ENCODE data around the gene TMSB15C.
A peak's percentile ranks its signal among the peaks of the same experiment; 100 is the strongest.
"Not testable (repeated sequence)": the region's sequence is repeated elsewhere in the genome, so short reads cannot be mapped to it uniquely, and the experiment has no call there.

The TMSB15C gene

GRCh38 chrX:104075778-104076445 is at the start of gene TMSB15C:
TSS of gene TMSB15C (minus strand) at chrX:104076236.
- DNase-seq (ENCODE audit: low read depth in 2 of 3, low spot score in 1 of 3), result not testable (repeated sequence)

DNA sequence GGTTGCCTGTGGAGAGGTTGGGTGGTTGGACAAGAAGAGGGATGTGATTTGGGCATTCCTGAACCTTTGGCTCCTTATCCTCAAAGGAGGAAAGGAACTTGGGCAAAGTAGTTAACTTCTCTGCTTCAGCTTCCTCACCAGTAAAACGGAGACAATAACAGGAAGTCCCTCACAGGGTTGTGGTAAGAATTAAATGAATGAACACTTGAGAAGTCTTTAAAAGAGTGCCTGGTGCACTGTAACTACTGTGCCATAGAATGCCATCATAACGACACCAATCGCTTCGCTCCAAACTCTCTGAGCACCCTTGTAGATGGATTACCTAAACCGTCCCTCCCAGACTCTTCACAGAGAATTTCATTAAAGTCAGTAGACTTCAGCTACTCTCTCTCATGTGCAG is 46.8 kb upstream of the TMSB15C start:
- no peak for DNase-seq (ENCODE audit: low read depth in 2 of 3, low spot score in 1 of 3)

GRCh38 chrX:104118765-104119164 is 42.7 kb upstream of the TMSB15C start:
- no peak for DNase-seq (ENCODE audit: low read depth in 2 of 3, low spot score in 1 of 3)

GRCh38 chrX:104117759-104118158 is 41.7 kb upstream of the TMSB15C start:
- DNase-seq (ENCODE audit: low read depth in 2 of 3, low spot score in 1 of 3), result no peak

- peak; percentile 24 to 40 (median 29) for DNase-seq (ENCODE audit: low read depth in 2 of 3, low spot score in 1 of 3)
Observed at GRCh38 chrX:104113222-104113965, 37.4 kb upstream of the TMSB15C start.

DNA sequence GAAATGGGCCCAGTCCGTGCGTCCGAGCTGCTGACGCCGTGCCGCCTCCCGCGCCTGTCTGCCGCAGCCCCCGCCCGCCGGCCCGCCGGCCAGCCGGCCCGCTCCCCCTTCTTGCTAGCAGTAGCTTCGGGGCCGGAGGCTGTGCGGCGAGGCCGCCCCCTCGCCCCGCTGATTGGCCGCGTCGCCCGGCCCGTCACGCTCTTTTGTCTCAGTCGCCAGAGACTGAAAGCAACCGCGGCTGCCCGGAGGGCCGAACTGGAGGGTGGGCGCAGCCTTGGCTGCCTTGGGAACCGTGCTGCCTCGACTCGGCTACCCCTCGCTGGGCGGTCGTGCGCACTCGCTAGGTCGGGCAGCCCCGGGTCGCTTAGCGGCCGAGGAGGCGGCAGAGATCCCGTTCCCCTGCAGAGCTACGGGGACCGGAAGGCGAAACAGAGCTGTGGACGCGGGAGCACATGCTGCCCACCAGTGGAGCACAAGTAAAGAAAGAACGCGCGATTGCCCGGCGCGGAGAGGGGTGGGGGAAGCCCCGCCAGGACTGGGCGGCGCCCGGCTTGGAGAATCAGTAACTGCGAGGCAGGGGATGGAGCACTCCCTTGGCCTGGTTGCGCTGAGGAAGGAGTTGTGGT is 36.4 kb upstream of the TMSB15C start, which contains the start of gene ZCCHC18:
Gene ZCCHC18, plus strand, starts transcription at position 198 of the 626 bp plus-strand sequence. CDS start 1,589 bp downstream, outside the sequence.
- DNase-seq (ENCODE audit: low read depth in 2 of 3, low spot score in 1 of 3), result peak in 1 of 3 donors; percentile 16

DNA sequence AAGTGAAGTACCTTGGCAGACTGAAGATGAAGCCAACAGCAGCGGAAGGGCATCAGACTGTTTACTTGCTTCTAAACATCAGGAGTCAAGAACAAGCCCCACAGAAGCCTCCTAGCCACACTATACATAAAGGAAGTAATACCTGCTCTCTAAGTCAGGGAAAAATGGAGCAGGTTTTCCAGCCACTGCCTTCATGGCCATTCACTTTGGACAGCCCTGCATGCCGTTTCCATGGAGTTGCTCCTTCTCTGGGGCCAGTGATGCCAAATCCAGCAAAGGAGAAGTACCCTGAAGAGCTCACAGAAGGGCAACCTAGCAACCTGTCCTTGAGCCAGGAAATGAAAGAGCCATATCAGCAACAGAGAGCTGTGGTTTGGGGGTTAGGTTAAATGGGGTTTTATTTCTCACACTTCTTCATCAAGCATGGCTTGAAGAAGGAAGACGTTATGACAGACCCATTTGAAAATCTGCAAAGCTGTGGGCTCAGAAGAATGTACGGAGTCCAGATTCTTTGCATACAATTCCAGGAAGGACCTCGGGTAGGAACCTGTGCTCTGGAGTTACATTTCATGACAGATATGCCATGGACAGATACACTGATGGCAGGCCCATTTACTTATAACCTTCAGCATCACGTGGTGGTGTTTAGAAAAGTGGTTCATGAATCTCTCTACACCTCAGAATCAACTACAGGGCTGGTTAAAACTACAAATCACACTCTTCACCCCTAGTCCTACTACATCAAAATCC is 34.6 kb upstream of the TMSB15C start:
- not testable (repeated sequence) for DNase-seq (ENCODE audit: low read depth in 2 of 3, low spot score in 1 of 3)

- DNase-seq (ENCODE audit: low read depth in 2 of 3, low spot score in 1 of 3), result no peak
Observed at GRCh38 chrX:104108955-104109354, 32.9 kb upstream of the TMSB15C start.

DNA sequence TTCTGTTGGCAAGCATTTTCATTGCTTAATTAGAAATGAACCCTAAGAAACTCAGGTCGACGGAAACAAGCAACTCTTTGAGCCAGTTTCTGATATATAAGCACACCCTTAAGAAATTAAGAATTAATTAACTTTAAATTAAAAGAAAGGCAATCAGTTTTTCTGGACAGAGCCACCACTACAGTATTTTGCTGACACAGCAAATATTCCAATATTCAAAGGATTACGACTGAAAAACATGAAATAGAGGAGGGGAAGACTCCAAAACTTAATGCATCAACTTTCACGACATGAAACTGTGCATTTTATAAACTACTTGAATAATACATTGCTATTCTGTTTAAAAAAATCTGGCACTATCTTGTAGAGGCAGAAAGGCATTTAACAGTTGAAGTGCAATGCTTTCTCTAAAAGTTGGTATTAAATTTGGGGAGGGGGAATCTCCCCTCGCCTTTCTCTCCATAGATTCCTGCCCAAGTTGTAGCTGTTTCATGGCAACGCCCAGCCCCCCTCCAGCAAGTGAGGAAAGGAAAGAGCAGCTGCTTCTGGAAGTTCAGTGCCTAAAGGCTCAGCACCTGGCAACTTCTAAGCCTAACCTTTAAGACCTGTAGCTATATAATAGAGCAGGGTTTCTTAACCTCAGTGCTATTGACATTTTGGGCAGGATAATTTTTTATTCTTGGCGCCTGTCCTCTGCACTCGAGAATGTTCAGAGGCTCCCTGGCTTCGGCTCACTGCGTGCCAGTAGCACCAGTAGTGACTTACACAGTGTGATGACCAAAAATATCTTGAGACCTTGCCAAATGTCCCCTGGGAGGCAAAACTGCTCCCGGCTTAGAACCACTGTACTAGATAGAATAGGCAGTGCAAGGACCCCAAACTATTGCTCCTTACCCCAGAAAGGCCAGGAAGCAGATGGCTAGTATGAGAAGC is 29.6 kb upstream of the TMSB15C start:
- no peak for DNase-seq (ENCODE audit: low read depth in 2 of 3, low spot score in 1 of 3)

DNA sequence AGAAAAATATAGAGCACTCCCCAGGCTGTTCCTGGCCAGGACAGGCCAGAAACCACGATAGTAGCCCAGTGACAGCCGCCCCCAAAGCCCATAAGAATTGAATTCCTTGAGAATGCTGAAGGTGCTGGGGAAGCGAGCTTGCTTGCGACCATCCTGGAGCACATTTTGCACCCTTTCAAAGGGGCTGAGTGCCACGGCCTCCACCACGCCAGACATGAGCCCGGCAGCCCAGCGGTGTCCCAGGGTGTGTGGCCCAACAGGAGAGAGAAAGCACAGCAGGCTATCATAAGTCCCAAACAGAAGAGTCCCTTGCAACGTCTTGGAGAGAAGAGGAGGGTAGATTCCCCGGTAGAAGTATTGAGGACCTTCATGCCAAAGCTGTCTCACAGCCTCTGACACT is 28.6 kb upstream of the TMSB15C start:
- DNase-seq (ENCODE audit: low read depth in 2 of 3, low spot score in 1 of 3), result no peak

- DNase-seq (ENCODE audit: low read depth in 2 of 3, low spot score in 1 of 3), result no peak
Observed at GRCh38 chrX:104098919-104099318, 22.9 kb upstream of the TMSB15C start.

- peak in 1 of 3 donors; percentile 47 for DNase-seq (ENCODE audit: low read depth in 2 of 3, low spot score in 1 of 3)
Observed at GRCh38 chrX:104098151-104098808, 22.2 kb upstream of the TMSB15C start.

GRCh38 chrX:104085919-104086318 is 9.9 kb upstream of the TMSB15C start:
- DNase-seq (ENCODE audit: low read depth in 2 of 3, low spot score in 1 of 3), result no peak

DNA sequence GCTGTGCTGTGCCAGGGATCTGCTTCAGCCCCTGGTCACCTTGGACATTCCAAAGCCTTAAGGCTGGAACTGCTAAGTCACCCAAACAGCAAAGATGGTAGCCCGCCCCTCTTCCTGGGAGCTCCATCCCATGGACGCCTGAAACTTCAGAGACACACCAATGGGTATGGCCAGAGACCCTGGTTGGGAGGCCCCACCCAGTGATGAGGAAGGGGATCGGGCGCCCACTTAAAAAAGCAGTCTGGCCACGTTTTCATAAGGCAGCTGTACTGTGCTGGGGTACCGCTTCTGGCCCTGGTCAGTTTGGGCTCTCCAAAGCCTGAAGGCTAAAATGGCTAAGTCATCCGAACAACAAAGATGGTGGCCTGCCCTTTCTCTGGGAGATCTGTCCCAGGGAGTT is 9.4 kb upstream of the TMSB15C start:
- no peak for DNase-seq (ENCODE audit: low read depth in 2 of 3, low spot score in 1 of 3)

DNA sequence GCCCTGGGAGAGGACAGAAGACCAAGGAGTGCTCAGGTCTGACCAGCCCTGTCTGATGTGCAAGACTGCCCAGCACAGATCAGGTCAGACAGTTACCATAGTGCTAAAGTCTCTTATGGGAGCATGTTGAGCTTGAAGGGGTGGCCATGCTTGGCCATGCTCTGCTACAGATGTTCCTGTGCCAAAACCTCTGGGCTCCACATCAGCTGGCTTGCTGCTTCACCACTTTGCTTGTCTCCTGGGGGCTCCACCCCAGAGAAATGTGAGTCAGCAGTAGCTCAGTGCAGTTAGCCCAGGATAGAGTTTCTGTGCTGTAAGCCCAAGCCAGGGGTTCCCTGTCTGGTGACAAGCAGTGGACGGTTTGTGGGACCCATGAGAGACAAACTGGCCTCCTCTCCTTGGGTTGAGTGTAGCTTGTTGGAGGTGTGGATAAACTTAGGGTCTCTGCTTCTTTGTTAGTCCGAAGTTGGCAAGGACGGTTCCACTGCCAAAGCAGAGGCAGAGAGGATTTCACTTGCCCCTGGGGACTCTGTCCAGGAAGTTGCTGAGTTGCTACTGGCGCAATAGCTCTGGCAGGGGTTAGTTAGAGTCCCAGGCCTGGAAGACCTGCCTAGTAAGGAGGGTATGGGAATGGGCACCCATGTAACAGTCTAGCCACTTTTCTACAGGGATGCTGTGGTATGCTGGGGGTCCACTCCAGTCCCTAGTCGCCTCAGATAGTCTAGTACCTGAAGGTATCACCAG is 8.7 kb upstream of the TMSB15C start:
- DNase-seq (ENCODE audit: low read depth in 2 of 3, low spot score in 1 of 3), result no peak

GRCh38 chrX:104084063-104084462 is 8.0 kb upstream of the TMSB15C start:
- DNase-seq (ENCODE audit: low read depth in 2 of 3, low spot score in 1 of 3), result no peak

DNA sequence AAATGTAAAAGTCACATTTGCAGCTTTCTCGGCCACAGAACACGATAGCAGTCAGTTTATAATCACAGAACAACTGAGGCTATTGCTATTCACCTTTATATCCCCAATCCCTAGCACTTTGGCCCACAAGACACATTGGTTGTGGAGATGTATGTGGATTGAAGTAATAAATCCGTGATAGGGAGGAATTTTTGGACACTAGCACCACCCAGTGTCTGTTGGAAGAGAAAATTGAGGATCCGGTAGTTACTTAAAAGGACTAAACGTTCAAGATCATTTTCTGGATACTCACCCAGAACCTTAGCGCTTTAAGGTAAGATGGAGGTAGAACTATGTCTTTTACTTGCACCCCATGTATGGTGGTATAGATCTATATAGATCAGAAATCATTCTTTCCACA is 1.8 kb upstream of the TMSB15C start:
- not testable (repeated sequence) for DNase-seq (ENCODE audit: low read depth in 2 of 3, low spot score in 1 of 3)

DNA sequence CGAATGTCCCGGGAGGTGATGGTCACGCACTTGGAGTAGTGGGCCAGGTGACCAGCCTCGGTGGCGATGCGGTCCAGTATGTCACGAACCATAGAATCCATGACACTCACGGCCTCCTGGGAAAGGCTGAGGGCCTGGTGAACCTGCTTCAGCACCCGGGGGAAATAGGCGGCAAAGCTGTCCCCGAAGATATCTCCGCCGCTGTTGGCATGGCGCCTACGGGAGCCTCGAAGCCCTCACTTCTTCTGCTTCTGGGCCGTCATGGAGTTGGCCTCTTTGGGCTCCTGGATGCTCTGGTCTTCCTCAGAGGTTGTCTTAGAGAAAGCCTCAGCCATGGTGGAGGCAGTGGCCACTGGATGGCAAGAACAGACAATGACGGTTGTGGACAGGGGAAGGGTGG is 13.4 kb downstream of the TMSB15C start:
- DNase-seq (ENCODE audit: low read depth in 2 of 3, low spot score in 1 of 3), result not testable (repeated sequence)

- not testable (repeated sequence) for DNase-seq (ENCODE audit: low read depth in 2 of 3, low spot score in 1 of 3)
Observed at GRCh38 chrX:104054956-104055355, 21.1 kb downstream of the TMSB15C start.
